Aorta (tissue), 5 donors: ENCODE measurements around the gene TBCD. TPM values are rescaled to one million over a fixed set of nuclear protein-coding genes. Genes with fewer than 3 reads are reported as not detected.
A peak's percentile ranks its signal among the peaks of the same experiment; 100 is the strongest.

Experiments
- ATAC-seq: fragments of 200-7000 bp; cut with Tn5 transposase; one replicate; pipeline ENCODE4 v1.9.1; 2022; ENCODE audit warnings: moderate library complexity; ENCODE audit not compliant: low FRiP score
- DNase-seq, 2 donors: peaks; one replicate each; pipeline ENCODE4 v3.0.0-alpha.2; 2020
- H3K27ac ChIP-seq, 2 donors: one replicate each; pipeline ENCODE4 v1.5.1; 2013; ENCODE audit warnings: low read length in 2 of 2, mild to moderate bottlenecking in 2 of 2, moderate library complexity in 2 of 2, control low read depth in 1 of 2, inconsistent platforms in 1 of 2, low read depth in 1 of 2
- H3K27me3 ChIP-seq, 2 donors: one replicate each; pipeline ENCODE4 v1.6.1; 2013; ENCODE audit warnings: control low read depth in 1 of 2, low read length in 1 of 2, mild to moderate bottlenecking in 1 of 2, moderate library complexity in 1 of 2; ENCODE audit not compliant: insufficient read depth in 2 of 2, control insufficient read depth in 1 of 2
- H3K36me3 ChIP-seq, 2 donors: one replicate each; pipeline ENCODE4 v1.6.1; 2013; ENCODE audit warnings: control low read depth in 1 of 2, low read length in 1 of 2, mild to moderate bottlenecking in 1 of 2; ENCODE audit not compliant: insufficient read depth in 2 of 2, control insufficient read depth in 1 of 2
- H3K4me1 ChIP-seq, 2 donors: one replicate each; pipeline ENCODE4 v1.6.1; 2013; ENCODE audit warnings: low read length in 2 of 2, control low read depth in 1 of 2, mild to moderate bottlenecking in 1 of 2, moderate library complexity in 1 of 2; ENCODE audit not compliant: insufficient read depth in 2 of 2, control insufficient read depth in 1 of 2
- H3K4me3 ChIP-seq, 2 donors: one replicate each; pipeline ENCODE4 v1.5.1; 2013; ENCODE audit warnings: low read length in 2 of 2, control low read depth in 1 of 2, mild to moderate bottlenecking in 1 of 2
- H3K9me3 ChIP-seq: one replicate; pipeline ENCODE4 v1.6.1; 2013; ENCODE audit warnings: mild to moderate bottlenecking, low read length; ENCODE audit not compliant: control insufficient read depth
- WGBS, 2 donors: extraction: QIAGEN DNeasy Blood & Tissue Kit; methylation state at CpG; one replicate each; pipeline ENCODE4 v1.1.7; 2013; 5-methylcytosine and 5-hydroxymethylcytosine counted together
- intact Hi-C, 2 donors: fragments of 100-400 bp; cut with DNase I; formaldehyde crosslinking; loops; one replicate each; pipeline versions ENCODE4 v1.14.2 to v1.15.0; 2022
- polyA plus RNA-seq, 2 donors: library from polyadenylated mRNA; stranded (reverse); fragments of 200-250 nt; gene quantifications; one replicate each; pipeline ENCODE4 v1.2.3, GENCODE V29; 2013
- total RNA-seq, 2 donors: library from RNA; stranded (reverse); fragmentation: NEBNext Ultra II Directional; extraction: Animal tissue kit (Norgen Biotek cat#: 25700); gene quantifications; one replicate each; pipeline ENCODE4 v1.2.1, GENCODE V29; 2021
- donor health status: healthy with polysubstance abuse.
- donor health status: Bipolar disorder and iron deficiency.
- donor health status: DM: no; HTN: no; CAD: no.
- donor health status: DM: no; HTN: no; CAD: no.
- donor health status: DM: yes; HTN: yes; CAD: no.

Gene TBCD
- total and polyA plus RNA-seq, 4 donors: 20.0 to 182 (median 111) TPM

- no peak overlapping the region for H3K4me3 ChIP-seq
Observed at GRCh38 chr17:82709676-82710498, 42.0 kb upstream of the TBCD start.

DNA sequence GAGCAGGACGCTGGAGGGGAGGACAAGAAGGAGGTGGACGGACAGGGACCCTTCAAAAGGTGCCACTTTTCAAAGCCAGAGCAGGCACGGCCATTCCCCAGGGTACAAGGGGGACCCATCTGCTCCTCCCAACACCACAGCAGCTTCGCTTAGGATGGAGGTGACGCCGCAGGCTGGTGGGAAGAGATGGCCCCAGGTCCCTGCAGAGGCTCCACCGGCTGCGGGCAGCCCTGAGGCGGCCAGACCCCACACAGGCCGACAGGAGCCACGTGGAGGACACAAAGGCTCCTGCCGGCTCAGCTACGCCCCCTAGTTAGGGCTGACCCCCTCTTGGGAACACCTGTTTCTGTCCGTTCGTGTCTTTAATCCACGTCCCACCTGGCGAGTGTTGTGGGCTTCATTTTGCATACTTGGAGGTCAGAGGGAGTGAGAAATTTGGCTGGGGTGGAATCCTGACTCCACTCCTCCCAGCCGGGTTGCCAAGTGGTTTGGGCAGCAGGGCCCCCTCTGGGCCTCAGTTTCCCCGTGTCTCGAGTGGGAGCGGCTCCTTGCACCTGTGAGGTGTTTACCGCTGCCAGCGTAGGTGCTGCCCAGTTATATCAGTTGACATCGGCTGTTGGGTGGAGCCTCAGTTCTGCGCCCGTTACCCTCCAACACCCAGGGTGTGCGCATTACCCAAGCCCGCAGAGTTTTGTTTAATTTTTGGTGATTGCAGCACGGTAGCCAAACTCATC is 41.2 kb upstream of the TBCD start:
- H3K9me3 ChIP-seq: no peaks in the 10 kb centered on the region
- no peak overlapping the region for H3K4me3 ChIP-seq
- 78 to 79% methylated on average over 29 of the region's 29 CpGs for WGBS, 2 donors
- H3K27me3 ChIP-seq: no peaks in the 10 kb centered on the region
- DNase-seq (no peak), ATAC-seq (no peak)
- no peaks in the 10 kb centered on the region for H3K4me1 ChIP-seq
- intact Hi-C loops: no loop called here
- no peak overlapping the region for H3K27ac ChIP-seq
- H3K36me3 ChIP-seq: no peaks in the 10 kb centered on the region

More at GRCh38 chr17:82709676-82710498, 42.0 kb upstream of the TBCD start:
- WGBS, 2 donors: 86 to 90% methylated on average over 25 of the region's 25 CpGs
- intact Hi-C loops: no loop called here
- Histone ChIP-seq H3K4me1 (no peaks in the 10 kb centered on the region), H3K27me3 (no peaks in the 10 kb centered on the region), H3K9me3 (no peaks in the 10 kb centered on the region), H3K36me3 (no peaks in the 10 kb centered on the region), H3K27ac (no peak overlapping the region)
- ATAC-seq: no peak
- no peak for DNase-seq

DNA sequence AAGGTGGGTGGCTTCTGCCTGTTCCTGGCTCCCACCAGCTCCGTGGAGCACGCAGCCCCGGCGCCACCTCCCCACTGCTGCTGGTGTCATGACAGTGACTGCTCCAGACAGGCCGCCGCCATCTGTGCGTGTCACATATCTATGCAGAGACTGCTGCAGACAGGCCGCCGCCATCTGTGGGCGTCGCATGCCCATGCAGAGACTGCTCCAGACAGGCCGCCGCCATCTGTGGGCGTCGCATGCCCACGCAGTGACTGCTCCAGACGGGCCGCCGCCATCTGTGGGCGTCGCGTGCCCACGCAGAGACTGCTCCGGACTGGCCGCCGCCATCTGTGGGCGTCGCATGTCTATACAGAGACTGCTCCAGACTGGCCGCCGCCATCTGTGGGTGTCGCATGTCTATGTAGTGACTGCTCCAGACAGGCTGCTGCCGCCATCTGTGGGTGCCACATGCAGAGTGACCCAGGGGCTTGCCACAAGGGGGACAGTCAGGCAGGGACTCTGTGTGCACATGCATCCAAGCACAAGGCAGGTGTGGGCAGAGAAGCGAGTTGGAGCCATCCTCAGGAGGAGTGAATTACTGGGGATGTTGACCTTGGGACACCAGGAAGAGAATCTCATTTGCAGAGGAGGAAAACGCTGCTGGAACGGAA is 38.7 kb upstream of the TBCD start:
- WGBS, 2 donors: 92 to 93% methylated on average over 35 of the region's 35 CpGs
- Histone ChIP-seq H3K27me3 (no peaks in the 10 kb centered on the region), H3K4me3 (no peak overlapping the region), H3K27ac (no peak overlapping the region), H3K9me3 (no peaks in the 10 kb centered on the region), H3K36me3 (no peaks in the 10 kb centered on the region), H3K4me1 (no peaks in the 10 kb centered on the region)
- ATAC-seq: no peak
- intact Hi-C loops: no loop called here
- no peak for DNase-seq

DNA sequence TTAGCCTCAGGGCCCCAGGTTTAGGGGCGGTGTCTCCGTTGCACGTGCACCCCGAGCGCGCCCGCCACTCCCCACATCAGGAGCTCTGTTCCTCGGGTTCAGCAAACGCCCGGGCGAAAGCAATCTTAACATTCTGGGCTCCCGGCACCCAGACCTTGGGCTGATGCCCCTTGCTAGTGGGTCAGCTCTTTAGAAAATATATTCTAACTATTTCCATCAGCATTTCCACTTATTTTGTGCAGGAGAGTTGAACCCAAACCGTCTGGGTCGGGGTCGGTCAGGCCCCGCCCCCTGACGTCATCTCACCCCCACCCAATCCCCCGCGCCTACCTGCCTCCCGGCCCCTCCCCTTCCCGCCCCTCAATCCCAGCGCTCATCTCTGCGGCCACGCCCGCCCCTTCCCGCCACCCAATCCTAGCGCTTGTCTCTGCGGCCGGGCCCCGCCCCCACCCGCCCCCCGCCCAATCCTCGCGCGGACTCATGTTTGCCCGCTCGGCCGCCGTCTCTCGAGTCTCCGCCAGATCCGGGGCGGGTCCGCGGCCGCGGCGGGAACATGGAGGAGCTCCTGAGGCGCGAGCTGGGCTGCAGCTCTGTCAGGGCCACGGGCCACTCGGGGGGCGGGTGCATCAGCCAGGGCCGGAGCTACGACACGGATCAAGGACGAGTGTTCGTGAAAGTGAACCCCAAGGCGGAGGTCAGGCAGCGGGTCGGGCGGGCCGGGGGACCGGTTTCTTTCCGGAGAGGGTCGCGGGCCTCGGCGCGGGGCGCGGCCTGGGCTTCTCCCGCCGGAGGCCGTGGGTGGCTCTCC is 35.5 kb upstream of the TBCD start, which contains the start of gene FN3KRP:
Gene FN3KRP (plus strand): TSS at position 504 of the 808 bp plus-strand sequence. CDS start 50 bp downstream, at position 554.
- H3K27ac ChIP-seq: no peak within 1 kb of the TSS

DNA sequence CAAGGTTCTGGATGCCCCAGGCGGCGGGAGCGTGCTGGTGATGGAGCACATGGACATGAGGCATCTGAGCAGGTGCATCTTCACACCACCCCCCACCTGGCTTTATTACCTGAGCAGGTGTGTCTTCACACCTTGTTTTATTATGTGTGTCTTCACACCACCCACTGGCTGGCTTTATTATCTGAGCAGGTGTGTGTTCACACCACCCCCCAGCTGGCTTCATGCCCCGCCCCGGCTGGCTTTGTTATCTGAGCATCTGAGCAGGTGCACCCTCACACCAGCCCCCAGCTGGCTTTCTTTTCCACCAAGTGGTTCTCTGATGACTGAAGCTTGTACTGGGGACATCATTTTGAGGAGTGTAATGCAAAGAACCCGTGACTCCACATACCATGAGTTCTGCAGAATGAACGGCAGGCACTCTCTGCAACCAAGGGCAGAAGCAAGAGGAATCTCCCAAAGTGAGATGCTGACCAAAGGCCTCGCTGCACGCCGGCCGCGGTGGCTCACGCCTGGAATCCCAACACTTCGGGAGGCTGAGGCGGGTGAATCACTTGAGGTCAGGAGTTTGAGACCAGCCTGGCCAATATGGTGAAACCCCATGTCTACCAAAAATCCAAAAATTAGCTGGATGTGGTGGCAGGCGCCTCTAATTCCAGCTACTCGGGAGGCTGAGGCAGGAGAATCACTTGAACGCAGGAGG is 32.7 kb upstream of the TBCD start:
- no peak overlapping the region for H3K4me3 ChIP-seq
- whole genome bisulfite sequencing, 2 donors: 95% methylated on average over 18 of the region's 18 CpGs
- intact Hi-C loops: loop anchor here in 1 of 2 donors (2.0 to 5.0 kb wide), 2 partner anchors 16 to 33 kb away; partner anchors contain the start of genes FN3K and TBCD

More for the DNA sequence above, 35.5 kb upstream of the TBCD start, which contains the start of gene FN3KRP:
- peak within 1 kb of the TSS; percentile 71 for H3K4me3 ChIP-seq
- no peaks in the 10 kb centered on the region for H3K9me3 ChIP-seq
- ATAC-seq (peak; percentile 91), DNase-seq (peak; percentile 98)
- no peaks in the 10 kb centered on the region for H3K27me3 ChIP-seq
- H3K4me1 ChIP-seq: no peaks in the 10 kb centered on the region
- H3K36me3 ChIP-seq: no peaks in the 10 kb centered on the region
- intact Hi-C loops: loop anchor here in 1 of 2 donors (5.0 kb wide), 1 partner anchor 36 kb away; the partner anchor contains the start of gene TBCD
- WGBS, 2 donors: 0 to 1% methylated on average over 63 to 75 of the region's 75 CpGs

DNA sequence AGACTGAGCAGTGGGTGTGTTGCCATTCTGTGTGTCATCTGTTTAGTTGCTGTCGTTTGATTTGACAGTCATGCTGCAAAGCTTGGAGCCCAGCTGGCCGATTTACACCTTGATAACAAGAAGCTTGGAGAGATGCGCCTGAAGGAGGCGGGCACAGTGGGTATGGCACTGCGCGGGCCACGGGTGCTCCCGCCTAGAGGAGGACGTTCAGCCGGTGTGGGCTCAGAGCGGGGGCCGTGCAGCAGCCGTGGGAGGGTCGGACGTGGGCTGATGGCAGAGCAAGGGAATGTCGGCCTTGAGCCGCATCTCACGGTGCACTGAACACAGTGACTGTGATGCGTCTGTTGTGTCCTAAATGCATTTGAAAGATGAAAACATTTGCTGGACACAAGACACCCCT is 31.7 kb upstream of the TBCD start:
- DNase-seq: no peak
- no peak for ATAC-seq
- Histone ChIP-seq H3K9me3 (no peaks in the 10 kb centered on the region), H3K27ac (no peak overlapping the region), H3K4me1 (no peaks in the 10 kb centered on the region), H3K4me3 (no peak overlapping the region), H3K36me3 (no peaks in the 10 kb centered on the region), H3K27me3 (no peaks in the 10 kb centered on the region)
- 93 to 94% methylated on average over 19 of the region's 19 CpGs for whole genome bisulfite sequencing, 2 donors
- intact Hi-C loops: no loop called here

More for the DNA sequence above, 32.7 kb upstream of the TBCD start:
- no peaks in the 10 kb centered on the region for H3K4me1 ChIP-seq
- H3K27me3 ChIP-seq: no peaks in the 10 kb centered on the region
- no peaks in the 10 kb centered on the region for H3K9me3 ChIP-seq
- ATAC-seq: no peak
- no peak overlapping the region for H3K27ac ChIP-seq
- no peak for DNase-seq
- no peaks in the 10 kb centered on the region for H3K36me3 ChIP-seq

GRCh38 chr17:82722341-82723013 is 29.4 kb upstream of the TBCD start:
- 85 to 86% methylated on average over 19 of the region's 19 CpGs for WGBS, 2 donors
- no peak for DNase-seq
- Histone ChIP-seq H3K4me1 (no peaks in the 10 kb centered on the region), H3K9me3 (no peaks in the 10 kb centered on the region), H3K36me3 (peaks cover 0 to 4% of the 10 kb centered on the region in 2 donors), H3K4me3 (no peak overlapping the region), H3K27me3 (no peaks in the 10 kb centered on the region), H3K27ac (no peak overlapping the region)
- intact Hi-C loops: no loop called here
- no peak for ATAC-seq
